Fibroblast of pulmonary artery (primary cell): ENCODE data around the gene MIS18A.

Experiments used
- DNase-seq: peaks from one replicate; pipeline ENCODE4 v3.0.0-alpha.2; 2010; ENCODE audit warnings: low read depth
- H3K4me3 ChIP-seq: replicated peaks from 2 replicates; pipeline ENCODE4 v1.5.1; 2011; ENCODE audit warnings: low read depth, mild to moderate bottlenecking, control low read depth, low read length, moderate library complexity
- TF ChIP-seq, protein P1 (sequence below): IDR thresholded peaks from 2 replicates; pipeline ENCODE4 v1.5.1; 2011; ENCODE audit warnings: mild to moderate bottlenecking, control low read depth, low read length, inconsistent platforms; ENCODE audit errors: missing control alignments

The MIS18A gene

DNA sequence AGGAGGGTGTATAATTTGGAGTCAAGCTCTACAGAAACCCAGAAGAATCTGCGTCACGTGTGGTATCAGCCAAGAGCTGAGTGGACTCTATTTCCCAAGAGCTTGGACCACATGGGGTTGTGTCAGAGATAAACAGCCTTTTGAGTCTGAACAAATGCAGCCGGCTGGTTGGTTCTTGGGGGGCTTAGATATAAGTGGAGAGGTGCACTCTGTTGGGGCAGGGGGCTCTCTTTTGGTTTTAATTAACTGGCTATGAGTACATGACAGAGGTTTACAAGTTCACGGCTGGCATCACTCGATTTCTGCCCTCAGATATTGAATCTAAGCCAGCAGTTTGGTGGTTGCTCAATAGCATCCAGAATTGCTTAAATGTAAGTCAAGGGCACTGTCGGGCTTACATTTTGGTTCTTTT lies 19.3 kb upstream of the MIS18A start:
- H3K4me3 ChIP-seq, result no peak overlapping the region
- peak; percentile 38 for DNase-seq
- TF ChIP-seq, protein P1, sequence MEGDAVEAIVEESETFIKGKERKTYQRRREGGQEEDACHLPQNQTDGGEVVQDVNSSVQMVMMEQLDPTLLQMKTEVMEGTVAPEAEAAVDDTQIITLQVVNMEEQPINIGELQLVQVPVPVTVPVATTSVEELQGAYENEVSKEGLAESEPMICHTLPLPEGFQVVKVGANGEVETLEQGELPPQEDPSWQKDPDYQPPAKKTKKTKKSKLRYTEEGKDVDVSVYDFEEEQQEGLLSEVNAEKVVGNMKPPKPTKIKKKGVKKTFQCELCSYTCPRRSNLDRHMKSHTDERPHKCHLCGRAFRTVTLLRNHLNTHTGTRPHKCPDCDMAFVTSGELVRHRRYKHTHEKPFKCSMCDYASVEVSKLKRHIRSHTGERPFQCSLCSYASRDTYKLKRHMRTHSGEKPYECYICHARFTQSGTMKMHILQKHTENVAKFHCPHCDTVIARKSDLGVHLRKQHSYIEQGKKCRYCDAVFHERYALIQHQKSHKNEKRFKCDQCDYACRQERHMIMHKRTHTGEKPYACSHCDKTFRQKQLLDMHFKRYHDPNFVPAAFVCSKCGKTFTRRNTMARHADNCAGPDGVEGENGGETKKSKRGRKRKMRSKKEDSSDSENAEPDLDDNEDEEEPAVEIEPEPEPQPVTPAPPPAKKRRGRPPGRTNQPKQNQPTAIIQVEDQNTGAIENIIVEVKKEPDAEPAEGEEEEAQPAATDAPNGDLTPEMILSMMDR, result no peak

DNA sequence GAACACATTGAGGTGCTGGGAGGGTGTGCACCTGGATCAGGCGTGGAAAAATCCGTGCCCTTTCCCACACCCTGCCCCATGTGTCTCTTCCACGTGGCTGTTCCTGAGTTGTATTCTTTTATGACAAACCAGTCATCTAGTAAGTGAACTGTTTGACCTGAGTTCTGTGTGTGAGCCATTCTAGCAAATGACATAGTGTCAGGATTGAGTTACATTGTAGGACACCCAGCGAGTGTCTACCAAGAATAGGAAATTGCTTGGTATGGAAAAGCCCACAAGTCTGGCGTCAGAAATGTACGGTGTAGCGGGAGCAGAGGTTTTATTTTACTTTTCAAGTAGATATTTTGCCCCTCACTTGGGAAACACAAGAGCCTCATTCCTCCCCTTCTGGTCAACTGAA lies 18.6 kb upstream of the MIS18A start:
- TF ChIP-seq, protein P1, result no peak
- no peak for DNase-seq
- H3K4me3 ChIP-seq, result no peak overlapping the region

DNA sequence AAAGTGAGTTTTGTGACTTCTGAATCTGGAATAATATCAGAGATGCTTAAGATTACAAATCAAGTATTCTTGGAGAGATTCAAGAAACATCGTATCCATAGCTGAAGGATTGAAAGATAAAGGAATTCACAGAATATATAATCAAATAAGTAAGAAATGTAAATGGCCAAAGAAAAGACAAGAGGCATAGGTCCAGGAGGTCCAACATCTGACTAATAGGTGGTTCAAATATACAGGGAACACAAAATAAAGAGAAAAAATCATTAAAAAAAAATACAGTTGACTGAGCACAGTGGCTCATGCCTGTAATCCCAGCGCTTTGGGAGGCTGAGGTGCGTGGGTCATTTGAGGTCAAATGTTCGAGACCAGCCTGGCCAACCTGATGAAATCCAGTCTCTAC lies 6.6 kb upstream of the MIS18A start:
- TF ChIP-seq, protein P1, result no peak
- DNase-seq, result no peak
- H3K4me3 ChIP-seq, result no peak overlapping the region

DNA sequence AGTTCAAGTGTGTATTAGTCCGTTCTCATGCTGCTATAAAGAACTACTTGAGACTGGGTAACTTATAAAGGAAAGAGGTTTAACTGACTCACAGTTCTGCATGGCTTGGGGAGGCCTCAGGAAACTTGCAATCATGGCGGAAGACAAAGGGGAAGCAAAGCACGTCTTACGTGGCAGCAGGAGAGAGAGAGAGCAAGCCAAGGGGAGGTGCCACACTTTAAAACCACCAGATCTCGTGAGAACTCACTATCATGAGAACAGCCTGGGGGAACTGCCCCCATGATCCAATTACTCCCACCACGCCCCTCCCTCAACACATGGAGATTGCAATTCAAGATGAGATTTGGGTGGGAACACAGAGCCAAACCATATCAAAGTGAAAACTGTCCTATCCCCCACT lies 4.1 kb upstream of the MIS18A start:
- no peak overlapping the region for H3K4me3 ChIP-seq
- TF ChIP-seq, protein P1, result no peak

DNA sequence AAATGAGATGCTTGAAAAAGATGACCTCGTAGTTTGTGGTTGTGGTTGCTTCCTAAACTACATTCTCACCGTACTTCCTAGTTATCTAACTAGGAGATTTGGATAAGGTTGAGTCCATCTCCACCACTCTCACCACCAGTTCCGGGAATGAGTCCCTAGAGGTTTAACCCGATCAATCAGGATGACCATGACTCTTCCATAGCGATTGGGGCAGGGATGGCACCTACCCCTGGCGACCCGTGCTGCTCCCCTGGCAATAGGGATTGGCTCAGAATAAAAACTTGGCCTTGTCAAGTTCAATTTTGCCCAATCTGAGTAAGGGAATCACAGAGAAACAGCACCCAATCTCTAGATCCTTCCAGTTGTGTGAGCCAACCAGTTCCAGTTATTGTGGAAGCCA lies 2.7 kb upstream of the MIS18A start:
- TF ChIP-seq, protein P1, result no peak
- H3K4me3 ChIP-seq, result no peak overlapping the region
- no peak for DNase-seq

More for the DNA sequence above, 4.1 kb upstream of the MIS18A start:
- no peak for DNase-seq

DNA sequence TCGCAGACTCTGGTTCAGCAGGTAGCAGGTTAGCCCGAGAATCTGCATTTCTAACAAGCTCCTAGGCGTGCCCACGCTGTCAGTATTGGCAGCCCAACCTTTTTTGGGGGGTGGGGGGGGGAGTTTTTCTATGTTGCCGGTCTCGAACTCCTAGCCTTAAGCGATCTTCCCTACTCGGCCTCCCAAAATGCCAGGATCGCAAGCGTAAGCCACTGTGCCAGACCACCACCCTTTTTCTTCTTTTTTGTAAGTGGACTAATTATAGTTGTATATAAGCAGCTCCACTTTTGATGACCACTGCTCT lies 480 bp upstream of the MIS18A start:
- DNase-seq, result no peak
- TF ChIP-seq, protein P1, result no peak
- H3K4me3 ChIP-seq, result peak overlapping the region; percentile 92

DNA sequence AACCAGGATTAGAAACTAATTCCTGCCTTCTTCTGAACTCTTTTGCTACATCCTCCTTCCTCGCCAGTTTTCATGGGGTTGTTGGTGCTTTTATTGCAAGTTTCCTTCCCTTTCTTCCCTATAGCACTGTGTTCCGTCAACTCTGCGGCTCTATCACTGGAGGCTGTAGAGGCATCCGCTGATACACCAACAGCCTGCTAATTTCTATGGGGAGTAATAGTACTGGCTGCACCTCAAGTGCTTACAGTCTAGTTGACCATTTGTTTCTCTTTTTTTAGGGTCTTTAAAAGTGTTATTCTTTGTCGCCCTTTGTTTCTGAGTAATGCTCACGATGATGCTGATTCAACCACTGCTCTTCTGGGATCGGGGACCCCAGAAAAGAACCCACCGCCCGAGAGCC lies 746 bp downstream of the MIS18A start:
- TF ChIP-seq, protein P1, result no peak
- H3K4me3 ChIP-seq, result peak overlapping the region; percentile 92
- no peak for DNase-seq
